T-cell (primary cell): Measurements from ENCODE around the gene DCST1. TPM values are rescaled to one million over a fixed set of nuclear protein-coding genes. Genes with fewer than 3 reads are reported as not detected.

ENCODE experiments used
- ATAC-seq, 4 experiments: fragments of 200-7000 bp in 3 of 4; fragments of 150-1000 bp in 1 of 4; cut with Tn5 transposase; replicated peaks in 1 of 4; 1 replicate in 3 of 4; 2 replicates in 1 of 4; pipeline ENCODE4 v1.10.0; 2021; ENCODE audit warnings: moderate library complexity in 3 of 4, mild to moderate bottlenecking in 2 of 4, moderate number of reproducible peaks in 1 of 4
- CTCF ChIA-PET, 2 donors: fragments of 300-600 bp; sonication (Branson Sonifier 250); formaldehyde crosslinking; loops; one replicate each; lab custom pipeline; 2022; ENCODE audit warnings: antibody characterized with exemption in 2 of 2; lab: Charles Lee
- POLR2A ChIA-PET, 2 donors: fragments of 300-600 bp; sonication (Branson Sonifier 250); formaldehyde crosslinking; loops; one replicate each; lab custom pipeline; 2022; ENCODE audit warnings: antibody characterized with exemption in 2 of 2; lab: Charles Lee
- DNase-seq, 35 experiments: peaks; one replicate each; pipeline versions ENCODE4 v3.0.0 to v3.0.0-alpha.2; 2013 to 2023
- H3K27ac ChIP-seq: one replicate; pipeline ENCODE4 v1.5.1; 2013; ENCODE audit warnings: low read length
- H3K27me3 ChIP-seq, 2 experiments: replicated peaks in 1 of 2; 1 replicate in 1 of 2; 2 replicates in 1 of 2; pipeline versions ENCODE4 v1.6.1 to v1.7.0; 2013; ENCODE audit warnings: low read length in 1 of 2, mixed read lengths in 1 of 2; ENCODE audit not compliant: control insufficient read depth in 2 of 2, insufficient read depth in 2 of 2; ENCODE audit errors: extremely low read depth in 1 of 2
- H3K36me3 ChIP-seq, 2 donors: 1 replicate in 1 of 2; 2 replicates in 1 of 2; pipeline versions ENCODE4 v1.6.1 to v1.7.0; 2013; ENCODE audit warnings: low read length in 1 of 2; ENCODE audit not compliant: control insufficient read depth in 2 of 2, insufficient read depth in 1 of 2; ENCODE audit errors: extremely low read depth in 1 of 2
- H3K4me1 ChIP-seq, 2 experiments: 1 replicate in 1 of 2; 2 replicates in 1 of 2; pipeline versions ENCODE4 v1.6.1 to v1.7.0; 2013; ENCODE audit warnings: low read length in 2 of 2, mixed read lengths in 1 of 2; ENCODE audit not compliant: insufficient read depth in 2 of 2, control insufficient read depth in 1 of 2; ENCODE audit errors: extremely low read depth in 1 of 2
- H3K4me3 ChIP-seq, 2 donors: 1 replicate in 1 of 2; 2 replicates in 1 of 2; pipeline versions ENCODE4 v1.5.1 to v1.7.0; 2013; ENCODE audit warnings: mild to moderate bottlenecking in 2 of 2, low read length in 1 of 2, moderate library complexity in 1 of 2; ENCODE audit not compliant: control insufficient read depth in 1 of 2; ENCODE audit errors: extremely low read depth in 1 of 2
- H3K9me3 ChIP-seq: 2 replicates; pipeline ENCODE4 v1.7.0; 2013
- H3K27ac Mint-ChIP-seq, 2 donors: one replicate each; pipeline ENCODE4 v1.8.0; 2020 to 2021; ENCODE audit warnings: mild to moderate bottlenecking in 2 of 2, mixed read lengths in 2 of 2
- H3K27me3 Mint-ChIP-seq, 2 donors: one replicate each; pipeline ENCODE4 v1.8.0; 2021 to 2022; ENCODE audit warnings: mixed read lengths in 2 of 2
- H3K36me3 Mint-ChIP-seq: one replicate; pipeline ENCODE4 v1.8.0; 2021; ENCODE audit warnings: mixed read lengths
- H3K4me1 Mint-ChIP-seq, 3 donors: one replicate each; pipeline ENCODE4 v1.8.0; 2020 to 2022; ENCODE audit warnings: mixed read lengths in 3 of 3, mild to moderate bottlenecking in 1 of 3
- H3K4me3 Mint-ChIP-seq, 3 donors: one replicate each; pipeline ENCODE4 v1.8.0; 2020 to 2022; ENCODE audit warnings: mild to moderate bottlenecking in 3 of 3, mixed read lengths in 3 of 3, moderate library complexity in 3 of 3
- H3K9me3 Mint-ChIP-seq, 3 donors: one replicate each; pipeline ENCODE4 v1.8.0; 2020 to 2022; ENCODE audit warnings: mixed read lengths in 3 of 3
- WGBS: methylation state at CpG from one replicate; pipeline ENCODE4 v1.1.5; 2013; ENCODE audit warnings: missing lambda C conversion rate; ENCODE audit not compliant: insufficient coverage; 5-methylcytosine and 5-hydroxymethylcytosine counted together
- total RNA-seq, 35 experiments: library from RNA in 6 of 35; stranded (reverse) in 6 of 35; fragments of 120-200 nt in 1 of 35; gene quantifications; one replicate each; pipeline versions ENCODE4 v1.2.1 to v1.2.4 and lab custom pipeline; 2013 to 2026

The DCST1 gene
- total RNA-seq, 5 donors from 2014 or later (not counting 1 experiment from before 2014, with no cell fraction given) = 0.30 to 0.58 (median 0.54) TPM; not detected in 2

DNA sequence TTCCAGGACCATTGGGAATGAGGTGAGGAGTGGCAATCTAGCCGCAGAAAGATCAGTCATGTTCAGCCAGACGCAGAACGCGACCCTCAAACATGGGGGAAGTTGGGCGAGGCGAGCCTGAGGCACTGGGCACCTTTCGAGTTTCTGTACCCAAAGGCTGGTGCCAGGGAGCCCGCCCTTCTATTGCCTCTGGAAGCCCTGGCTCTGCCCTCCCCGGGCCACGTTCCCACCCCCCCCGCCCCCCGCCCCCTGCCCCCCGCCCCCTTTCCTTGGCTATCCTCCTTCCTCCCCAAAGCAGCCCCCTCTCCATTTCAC is 33.3 kb upstream of the DCST1 start:
- H3K36me3 ChIP-seq = no peaks in the 10 kb centered on the region
- no peaks in the 10 kb centered on the region for H3K27me3 Mint-ChIP-seq
- peak in 1 of 35 experiments; percentile 42 for DNase-seq
- no peaks in the 10 kb centered on the region for H3K9me3 Mint-ChIP-seq
- no peaks in the 10 kb centered on the region for H3K27me3 ChIP-seq
- WGBS = 7% methylated on average over 2 of the region's 13 CpGs
- ATAC-seq = no peak
- peaks cover 21 to 75% of the 10 kb centered on the region in 2 experiments for H3K4me1 ChIP-seq
- ChIA-PET CTCF (interaction anchor here (0.6 to 2.1 kb wide), 6 partner anchors 10 to 1014 kb away, joined by 3 to 29 read pairs (median 6); partner anchors contain the start of genes FLAD1 (in 1 of the 2), PBXIP1 (in 1 of the 2) and RAB13 (in 1 of the 2)), POLR2A (interaction anchor here in 1 of 2 donors (0.6 to 0.7 kb wide), 3 partner anchors 20 to 46 kb away, joined by 3 to 4 read pairs (median 3); no protein-coding TSS in a partner anchor)
- H3K9me3 ChIP-seq = no peaks in the 10 kb centered on the region
- peak overlapping the region; percentile 95 for H3K27ac ChIP-seq
- peaks cover 39 to 47% (median 45%) of the 10 kb centered on the region in 3 donors for H3K4me1 Mint-ChIP-seq
- H3K36me3 Mint-ChIP-seq = no peaks in the 10 kb centered on the region
- H3K27ac Mint-ChIP-seq = peak overlapping the region; percentile 92 to 94
- peak overlapping the region; percentile 84 to 89 (median 86) for H3K4me3 Mint-ChIP-seq
- H3K4me3 ChIP-seq = peak overlapping the region; percentile 72 to 97

DNA sequence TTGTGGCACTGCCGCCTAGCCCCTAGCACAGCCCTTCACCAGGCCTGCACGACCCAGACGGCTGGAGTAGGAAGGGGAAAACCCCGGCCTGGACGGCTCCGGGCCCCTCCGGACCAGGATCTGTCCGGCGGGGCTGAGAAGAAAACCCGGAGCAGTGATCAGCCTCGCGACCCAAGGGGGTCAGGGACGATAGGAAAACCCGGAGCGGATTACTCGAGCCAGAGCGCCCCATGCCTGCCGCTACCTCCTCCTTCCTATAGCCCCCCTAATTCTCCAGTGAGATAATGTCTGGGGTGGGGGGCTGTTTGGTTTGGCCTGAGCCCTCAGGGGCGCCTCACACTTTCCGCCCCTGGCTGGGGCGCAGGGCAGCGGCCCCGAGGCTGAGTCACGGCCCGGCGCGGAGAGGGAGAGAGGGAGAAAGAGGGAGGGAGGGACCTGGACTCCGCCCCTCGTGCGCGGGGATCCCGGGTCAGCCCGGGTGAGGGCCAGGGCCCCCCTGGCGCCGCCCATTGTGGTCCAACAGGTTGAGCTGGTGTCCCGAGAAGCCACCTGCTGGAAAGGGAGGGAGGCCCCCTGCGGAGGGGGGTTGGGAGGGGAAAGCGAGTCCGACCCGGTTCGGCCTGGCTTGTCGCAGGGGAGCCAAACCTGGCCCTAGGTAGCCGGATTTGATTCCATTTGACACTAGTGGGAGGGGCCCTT is 32.7 kb upstream of the DCST1 start:
- peak overlapping the region; percentile 95 for H3K27ac ChIP-seq
- CTCF ChIA-PET = interaction anchor here (0.6 to 2.1 kb wide), 6 partner anchors 9 to 84 kb away, joined by 3 to 29 read pairs (median 4); partner anchors contain the start of gene FLAD1 (in 1 of the 2)
- under 1% methylated on average over 23 of the region's 43 CpGs for WGBS
- H3K36me3 Mint-ChIP-seq = no peaks in the 10 kb centered on the region
- no peaks in the 10 kb centered on the region for H3K27me3 ChIP-seq
- H3K9me3 Mint-ChIP-seq = no peaks in the 10 kb centered on the region
- DNase-seq = peak in 32 of 35 experiments; percentile 32 to 80 (median 50)
- peak; percentile 31 to 44 (median 39) for ATAC-seq
- H3K4me1 ChIP-seq = peaks cover 21 to 80% of the 10 kb centered on the region in 2 experiments
- H3K9me3 ChIP-seq = no peaks in the 10 kb centered on the region
- peak overlapping the region; percentile 84 to 85 for H3K27ac Mint-ChIP-seq
- peaks cover 44 to 52% (median 50%) of the 10 kb centered on the region in 3 donors for H3K4me1 Mint-ChIP-seq
- no peaks in the 10 kb centered on the region for H3K27me3 Mint-ChIP-seq
- peak overlapping the region; percentile 72 to 97 for H3K4me3 ChIP-seq
- H3K36me3 ChIP-seq = no peaks in the 10 kb centered on the region
- H3K4me3 Mint-ChIP-seq = peak overlapping the region; percentile 84 to 89 (median 88)
- POLR2A ChIA-PET = interaction anchor here in 1 of 2 donors (0.7 kb wide), 1 partner anchor 1105 kb away, joined by 4 read pairs; no protein-coding TSS in a partner anchor

DNA sequence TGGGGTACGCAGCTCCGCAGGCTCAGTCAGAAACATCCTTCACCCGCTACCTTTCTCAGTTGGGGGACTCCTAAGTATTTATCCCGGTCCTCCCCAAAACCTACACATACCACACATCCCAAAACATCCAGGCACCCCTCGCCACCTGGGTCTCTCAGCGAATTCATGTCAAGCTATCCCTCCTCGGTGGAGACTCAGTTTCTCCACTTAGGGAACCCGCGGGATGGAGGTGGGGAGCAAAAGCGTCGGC is 32.3 kb upstream of the DCST1 start:
- no peaks in the 10 kb centered on the region for H3K27me3 Mint-ChIP-seq
- DNase-seq (no peak), ATAC-seq (no peak)
- no peaks in the 10 kb centered on the region for H3K9me3 Mint-ChIP-seq
- peaks cover 46 to 57% (median 53%) of the 10 kb centered on the region in 3 donors for H3K4me1 Mint-ChIP-seq
- ChIA-PET POLR2A (interaction anchor here in 1 of 2 donors (0.7 kb wide), 1 partner anchor 1105 kb away, joined by 4 read pairs; no protein-coding TSS in a partner anchor), CTCF (interaction anchor here (0.6 to 1.6 kb wide), 3 partner anchors 11 to 16 kb away, joined by 4 to 5 read pairs (median 4); no protein-coding TSS in a partner anchor)
- 0% methylated on average over 6 of the region's 11 CpGs for WGBS
- no peaks in the 10 kb centered on the region for H3K9me3 ChIP-seq
- peak overlapping the region; percentile 72 to 97 for H3K4me3 ChIP-seq
- H3K4me1 ChIP-seq = peaks cover 25 to 85% of the 10 kb centered on the region in 2 experiments
- H3K27ac ChIP-seq = peak overlapping the region; percentile 95
- no peaks in the 10 kb centered on the region for H3K27me3 ChIP-seq
- H3K27ac Mint-ChIP-seq = peak overlapping the region; percentile 84 to 85
- H3K4me3 Mint-ChIP-seq = peak overlapping the region; percentile 84 to 89 (median 88)
- H3K36me3 ChIP-seq = no peaks in the 10 kb centered on the region
- H3K36me3 Mint-ChIP-seq = no peaks in the 10 kb centered on the region

DNA sequence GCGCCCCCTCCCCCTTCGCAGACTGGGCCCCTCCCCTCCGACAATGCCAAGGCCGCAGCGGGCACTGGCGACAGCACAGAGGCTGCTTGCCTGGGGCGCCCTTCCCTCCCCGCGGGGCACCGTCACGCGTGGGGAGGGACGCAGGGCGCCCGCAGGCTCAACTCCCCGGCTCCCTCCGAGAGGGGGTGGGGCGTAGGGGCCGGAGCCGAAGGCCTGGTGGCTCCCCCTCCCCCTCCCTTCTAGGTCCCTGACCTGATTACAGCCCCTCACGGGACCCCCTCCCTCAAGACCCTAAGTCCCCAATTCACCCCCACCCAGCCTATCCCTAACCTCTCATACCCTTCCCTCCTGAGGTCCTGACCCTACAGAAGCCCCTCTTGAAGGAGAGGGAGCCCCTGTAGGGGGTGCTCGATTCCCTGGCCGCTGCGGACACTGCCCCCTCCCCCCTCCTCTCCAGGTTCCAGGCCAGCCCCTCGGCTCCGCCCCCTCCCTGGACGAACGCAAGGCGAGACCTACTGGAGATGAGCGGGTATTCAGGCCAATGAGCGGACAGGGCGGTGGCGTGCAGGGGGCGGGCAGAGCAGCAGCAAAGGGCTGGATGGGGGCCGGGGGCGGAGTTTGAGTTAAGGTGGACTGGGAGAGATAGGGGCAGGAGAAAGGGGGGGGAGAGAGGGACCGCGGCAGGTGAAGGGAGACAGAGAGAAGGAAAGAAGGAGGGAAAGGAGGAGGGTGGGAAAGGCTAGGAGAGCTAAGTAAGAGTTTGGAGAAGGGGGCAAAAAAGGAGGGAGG is 31.8 kb upstream of the DCST1 start:
- Mint-ChIP-seq H3K9me3 (no peaks in the 10 kb centered on the region), H3K4me3 (peak overlapping the region; percentile 84 to 89 (median 88)), H3K36me3 (no peaks in the 10 kb centered on the region), H3K4me1 (peaks cover 51 to 62% (median 58%) of the 10 kb centered on the region in 3 donors), H3K27me3 (no peaks in the 10 kb centered on the region), H3K27ac (peak overlapping the region; percentile 89 to 93)
- peak overlapping the region; percentile 72 to 97 for H3K4me3 ChIP-seq
- H3K27me3 ChIP-seq = no peaks in the 10 kb centered on the region
- 0% methylated on average over 12 of the region's 38 CpGs for WGBS
- CTCF ChIA-PET = interaction anchor here (0.6 to 1.6 kb wide), 6 partner anchors 11 to 63 kb away, joined by 3 to 5 read pairs (median 4); no protein-coding TSS in a partner anchor
- peak; percentile 78 to 80 (median 78) for ATAC-seq
- H3K4me1 ChIP-seq = peaks cover 28 to 90% of the 10 kb centered on the region in 2 experiments
- no peaks in the 10 kb centered on the region for H3K36me3 ChIP-seq
- H3K9me3 ChIP-seq = no peaks in the 10 kb centered on the region
- POLR2A ChIA-PET = interaction anchor here (0.7 to 1.0 kb wide), 3 partner anchors 10 to 1104 kb away, joined by 3 to 4 read pairs (median 3); partner anchors contain the start of gene PBXIP1 (in 1 of the 2)
- H3K27ac ChIP-seq = peak overlapping the region; percentile 95
- DNase-seq = peak; percentile 92 to 100 (median 97)

- H3K27ac Mint-ChIP-seq = peak within 1 kb of the TSS; percentile 98
- CTCF ChIA-PET = interaction anchor here (0.6 to 1.6 kb wide), 4 partner anchors 13 to 63 kb away, joined by 3 to 4 read pairs (median 3); no protein-coding TSS in a partner anchor
- WGBS = under 1% methylated on average over 27 of the region's 35 CpGs
- Histone ChIP-seq H3K36me3 (no peaks in the 10 kb centered on the region), H3K27ac (peak within 1 kb of the TSS; percentile 95), H3K4me3 (peak within 1 kb of the TSS; percentile 92 to 97), H3K9me3 (no peaks in the 10 kb centered on the region), H3K4me1 (peaks cover 30 to 91% of the 10 kb centered on the region in 2 experiments), H3K27me3 (no peaks in the 10 kb centered on the region)
- DNase-seq (peak in 1 of 35 experiments; percentile 22), ATAC-seq (peak; percentile 1 to 6 (median 4))
- H3K36me3 Mint-ChIP-seq = no peaks in the 10 kb centered on the region
- no peaks in the 10 kb centered on the region for H3K27me3 Mint-ChIP-seq
- H3K9me3 Mint-ChIP-seq = no peaks in the 10 kb centered on the region
- peak within 1 kb of the TSS; percentile 89 to 95 (median 91) for H3K4me3 Mint-ChIP-seq
- POLR2A ChIA-PET = interaction anchor here (0.7 to 1.0 kb wide), 2 partner anchors 9 to 47 kb away, joined by 3 read pairs; partner anchors contain the start of gene PBXIP1 (in 1 of the 2)
- H3K4me1 Mint-ChIP-seq = peaks cover 53 to 60% (median 60%) of the 10 kb centered on the region in 3 donors
Measured at GRCh38 chr1:155002464-155003226, 31.0 kb upstream of the DCST1 start, which contains the start of gene ZBTB7B. ZBTB7B (plus strand) TSS chr1:155002802; CDS start chr1:155014661, 11,859 bp downstream.
